G401 (cell line): Measurements from ENCODE around the gene MZB1. TPM values are rescaled to one million over a fixed set of nuclear protein-coding genes. Genes with fewer than 3 reads are reported as not detected.

Source experiments
- DNase-seq: peaks from one replicate; pipeline ENCODE4 v3.0.0-alpha.2; 2015; ENCODE audit warnings: low spot score
- in situ Hi-C: cut with HindIII; loops from 2 replicates; pipeline ENCODE4 v1.10.0; 2016; ENCODE audit warnings: low sequenced_read_pairs, mixed read lengths
- total RNA-seq: library from RNA; depleted of rRNA; stranded (reverse); fragments of >200 nt; shearing (Covaris generic); gene quantifications from 2 replicates; pipeline ENCODE4 v1.2.3, GENCODE V29; 2014; rRNA removed

The MZB1 gene
- not detected in 2 replicates for total RNA-seq

GRCh38 chr5:139389701-139390638, at the start of gene MZB1:
Gene MZB1, minus strand, starts transcription at chr5:139389913. Its CDS starts 57 bp downstream, at chr5:139389856.
- no peak for DNase-seq
- in situ Hi-C loops, result no loop called here

GRCh38 chr5:139439013-139439903, 49.5 kb upstream of the MZB1 start, which contains the start of gene DNAJC18:
Gene DNAJC18, minus strand, starts transcription at chr5:139439525. Its CDS starts 80 bp downstream, at chr5:139439445.
- in situ Hi-C loops, result no loop called here
- peak; percentile 96 for DNase-seq

- in situ Hi-C loops, result no loop called here
- DNase-seq, result peak; percentile 41
Measured at GRCh38 chr5:139438707-139439012, 48.9 kb upstream of the MZB1 start.

GRCh38 chr5:139435676-139436075, 46.0 kb upstream of the MZB1 start:
- DNase-seq, result no peak
- in situ Hi-C loops, result no loop called here

- in situ Hi-C loops, result no loop called here
- DNase-seq, result no peak
Measured at GRCh38 chr5:139431706-139432105, 42.0 kb upstream of the MZB1 start.

- in situ Hi-C loops, result no loop called here
- DNase-seq, result no peak
Measured at GRCh38 chr5:139430015-139430414, 40.3 kb upstream of the MZB1 start.

GRCh38 chr5:139426203-139426885, 36.6 kb upstream of the MZB1 start:
- in situ Hi-C loops, result no loop called here
- no peak for DNase-seq

- no peak for DNase-seq
- in situ Hi-C loops, result no loop called here
Measured at GRCh38 chr5:139425497-139425896, 35.8 kb upstream of the MZB1 start.

- peak; percentile 78 for DNase-seq
- in situ Hi-C loops, result no loop called here
Measured at GRCh38 chr5:139422307-139422893, 32.7 kb upstream of the MZB1 start.

- DNase-seq, result no peak
- in situ Hi-C loops, result no loop called here
Measured at GRCh38 chr5:139419226-139420192, 29.8 kb upstream of the MZB1 start.

GRCh38 chr5:139418793-139419192, 29.1 kb upstream of the MZB1 start:
- no peak for DNase-seq
- in situ Hi-C loops, result no loop called here

- DNase-seq, result peak; percentile 13
- in situ Hi-C loops, result no loop called here
Measured at GRCh38 chr5:139417214-139417613, 27.5 kb upstream of the MZB1 start.

- no peak for DNase-seq
- in situ Hi-C loops, result no loop called here
Measured at GRCh38 chr5:139416651-139417050, 26.9 kb upstream of the MZB1 start.

GRCh38 chr5:139415869-139416268, 26.2 kb upstream of the MZB1 start:
- no peak for DNase-seq
- in situ Hi-C loops, result no loop called here

- in situ Hi-C loops, result no loop called here
- DNase-seq, result peak; percentile 80
Measured at GRCh38 chr5:139415221-139415861, 25.6 kb upstream of the MZB1 start.

- in situ Hi-C loops, result no loop called here
- no peak for DNase-seq
Measured at GRCh38 chr5:139414581-139415130, 24.9 kb upstream of the MZB1 start.

GRCh38 chr5:139413963-139414362, 24.2 kb upstream of the MZB1 start:
- in situ Hi-C loops, result no loop called here
- no peak for DNase-seq
